CD4-positive, alpha-beta T cell treated with Interleukin-1 beta for 1 hour (primary cell): ENCODE data around the gene PCDHGB3.
"Not testable (repeated sequence)": the region's sequence is repeated elsewhere in the genome, so short reads cannot be mapped to it uniquely, and the experiment has no call there.

Experiments used
- DNase-seq, 2 donors: peaks; one replicate each; pipeline ENCODE4 v3.0.0-alpha.2; 2020 to 2022

The PCDHGB3 gene

GRCh38 chr5:141359790-141360426 lies 10.1 kb upstream of the PCDHGB3 start, which contains the start of gene PCDHGB2:
Gene PCDHGB2, plus strand, starts transcription at chr5:141359994. Its CDS starts 142 bp downstream, at chr5:141360136.
- DNase-seq = peak in 1 of 2 donors; percentile 41

GRCh38 chr5:141360685-141361084 lies 9.4 kb upstream of the PCDHGB3 start:
- DNase-seq = no peak

- DNase-seq = no peak
Observed at GRCh38 chr5:141362719-141363118, 7.3 kb upstream of the PCDHGB3 start.

GRCh38 chr5:141363952-141364660 lies 5.9 kb upstream of the PCDHGB3 start, which contains the start of gene PCDHGA5:
Gene PCDHGA5, plus strand, starts transcription at chr5:141364162. Its CDS starts 169 bp downstream, at chr5:141364331.
- DNase-seq = no peak

GRCh38 chr5:141366016-141366896 lies 3.8 kb upstream of the PCDHGB3 start:
- no peak for DNase-seq

GRCh38 chr5:141371572-141372475 lies 1.8 kb downstream of the PCDHGB3 start:
- DNase-seq = no peak

GRCh38 chr5:141373673-141374317 lies 3.8 kb downstream of the PCDHGB3 start, which contains the start of gene PCDHGA6:
Gene PCDHGA6, plus strand, starts transcription at chr5:141373891. Its CDS starts 193 bp downstream, at chr5:141374084.
- no peak for DNase-seq

GRCh38 chr5:141374627-141375026 lies 4.6 kb downstream of the PCDHGB3 start:
- no peak for DNase-seq

- not testable (repeated sequence) for DNase-seq
Observed at GRCh38 chr5:141375444-141376155, 5.6 kb downstream of the PCDHGB3 start.

GRCh38 chr5:141382469-141383294 lies 12.6 kb downstream of the PCDHGB3 start, which contains the start of gene PCDHGA7:
Gene PCDHGA7, plus strand, starts transcription at chr5:141382742. Its CDS starts 158 bp downstream, at chr5:141382900.
- DNase-seq = no peak

- no peak for DNase-seq
Observed at GRCh38 chr5:141383345-141383744, 13.3 kb downstream of the PCDHGB3 start.

GRCh38 chr5:141384471-141385267 lies 14.6 kb downstream of the PCDHGB3 start:
- DNase-seq = no peak

GRCh38 chr5:141387557-141388311 lies 17.7 kb downstream of the PCDHGB3 start, which contains the start of gene PCDHGB4:
Gene PCDHGB4, plus strand, starts transcription at chr5:141387698. Its CDS starts 187 bp downstream, at chr5:141387885.
- DNase-seq = peak; percentile 15 to 22

GRCh38 chr5:141388661-141389060 lies 18.6 kb downstream of the PCDHGB3 start:
- DNase-seq = no peak

- no peak for DNase-seq
Observed at GRCh38 chr5:141389153-141390042, 19.4 kb downstream of the PCDHGB3 start.

- DNase-seq = no peak
Observed at GRCh38 chr5:141392429-141393198, 22.6 kb downstream of the PCDHGB3 start, which contains the start of gene PCDHGA8. Gene PCDHGA8, plus strand, starts transcription at chr5:141392633. Its CDS starts 181 bp downstream, at chr5:141392814.
